Stimulated activated effector memory CD8-positive, alpha-beta T cell treated with anti-CD3 and anti-CD28 coated beads, Interleukin-12 subunit alpha, Interleukin-12 subunit beta, amount 100 ng/mL, for 72 hours (primary cell): ENCODE measurements around the gene SLC9A9.

ENCODE experiments used
- ATAC-seq: fragments of 150-1000 bp; cut with Tn5 transposase; 2 replicates; pipeline ENCODE4 v1.10.0; 2021
- DNase-seq, 2 donors: peaks; one replicate each; pipeline ENCODE4 v3.0.0; 2021 to 2022; ENCODE audit warnings: low spot score in 2 of 2
- H3K27ac Mint-ChIP-seq: one replicate; pipeline ENCODE4 v1.8.0; 2022; ENCODE audit warnings: mild to moderate bottlenecking, mixed read lengths
- H3K36me3 Mint-ChIP-seq: one replicate; pipeline ENCODE4 v1.8.0; 2022; ENCODE audit warnings: mild to moderate bottlenecking, mixed read lengths
- H3K4me1 Mint-ChIP-seq: one replicate; pipeline ENCODE4 v1.8.0; 2022; ENCODE audit warnings: mixed read lengths
- H3K4me3 Mint-ChIP-seq: one replicate; pipeline ENCODE4 v1.8.0; 2022; ENCODE audit warnings: mild to moderate bottlenecking, mixed read lengths
- H3K9me3 Mint-ChIP-seq: one replicate; pipeline ENCODE4 v1.8.0; 2022; ENCODE audit warnings: mixed read lengths

The SLC9A9 gene

DNA sequence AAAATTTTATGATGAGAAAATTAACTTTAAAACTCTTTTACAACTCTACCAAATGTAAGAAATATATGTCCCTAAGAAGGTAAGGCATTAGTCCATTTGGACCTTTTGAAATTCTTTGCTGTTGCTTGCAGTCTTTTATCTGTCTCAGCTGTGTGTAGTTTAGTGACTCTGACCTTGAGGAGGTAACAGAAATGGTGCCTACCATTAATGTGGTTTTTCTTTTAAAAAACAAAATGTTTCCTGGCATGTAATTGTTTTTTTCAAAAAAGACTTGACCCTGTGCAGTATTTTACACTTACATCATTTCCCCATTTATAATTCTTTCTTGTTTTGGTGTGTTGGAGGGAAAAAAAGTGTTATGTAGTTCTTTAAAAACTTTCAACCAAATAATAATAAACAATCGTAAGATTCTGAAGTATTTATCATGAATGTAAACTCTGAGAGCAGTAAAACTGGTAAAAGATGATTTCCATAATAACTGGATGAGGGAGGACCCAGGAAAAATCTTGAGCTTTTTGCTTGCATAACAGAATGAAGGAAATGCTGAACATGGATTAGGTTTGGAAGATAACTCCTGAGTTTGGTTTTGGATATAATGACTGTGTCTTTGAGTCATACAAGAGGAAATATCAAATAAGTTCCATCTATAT, 503.6 kb downstream of the SLC9A9 start:
- Mint-ChIP-seq H3K36me3 (no peaks in the 10 kb centered on the region), H3K9me3 (peaks cover 5% of the 10 kb centered on the region), H3K4me3 (no peak overlapping the region), H3K4me1 (peaks cover 5% of the 10 kb centered on the region), H3K27ac (no peak overlapping the region)
- ATAC-seq (no peak), DNase-seq (no peak)

DNA sequence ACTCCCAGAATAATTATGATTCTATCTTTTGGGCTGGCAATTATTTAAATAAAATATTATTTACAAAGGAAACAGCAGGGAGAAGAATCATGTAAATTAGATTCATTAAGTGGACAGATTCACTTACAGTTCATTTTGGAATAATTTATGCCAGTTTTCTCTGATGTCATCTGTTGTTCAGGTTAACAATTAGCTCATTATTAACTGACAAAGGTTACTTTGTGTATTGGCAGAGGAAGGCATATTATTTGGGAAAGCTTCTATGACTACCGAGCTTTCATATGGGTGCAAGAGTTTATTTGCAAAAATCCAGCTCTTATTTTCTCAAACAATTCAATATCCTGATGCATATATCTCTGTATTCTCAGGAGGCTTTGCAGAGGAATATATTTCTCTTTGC, 504.3 kb downstream of the SLC9A9 start:
- Mint-ChIP-seq H3K36me3 (no peaks in the 10 kb centered on the region), H3K27ac (no peak overlapping the region), H3K4me3 (no peak overlapping the region), H3K9me3 (peaks cover 5% of the 10 kb centered on the region), H3K4me1 (peaks cover 5% of the 10 kb centered on the region)
- DNase-seq (no peak), ATAC-seq (no peak)

DNA sequence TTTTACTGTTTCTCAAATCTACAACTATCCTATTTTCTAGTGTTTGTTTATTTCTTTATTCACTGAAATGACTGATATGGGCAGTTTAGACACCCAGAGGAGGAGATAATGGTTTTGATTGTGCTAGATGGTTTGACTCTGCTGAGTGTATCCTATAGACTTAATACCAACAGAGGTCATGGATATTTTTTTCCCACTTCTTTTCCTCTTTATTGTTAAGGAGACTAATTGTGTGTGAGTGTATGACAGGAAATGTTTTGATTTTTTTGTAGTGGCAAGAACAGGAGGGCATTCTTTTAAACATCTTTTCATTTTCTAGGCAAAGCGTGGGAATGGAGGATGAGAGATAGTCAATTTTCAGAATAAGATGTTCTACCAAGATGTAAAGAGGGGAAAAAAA, 505.2 kb downstream of the SLC9A9 start:
- DNase-seq (no peak), ATAC-seq (no peak)
- H3K4me1 Mint-ChIP-seq = no peaks in the 10 kb centered on the region
- H3K9me3 Mint-ChIP-seq = peaks cover 5% of the 10 kb centered on the region
- H3K36me3 Mint-ChIP-seq = no peaks in the 10 kb centered on the region
- H3K4me3 Mint-ChIP-seq = no peak overlapping the region
- H3K27ac Mint-ChIP-seq = no peak overlapping the region

DNA sequence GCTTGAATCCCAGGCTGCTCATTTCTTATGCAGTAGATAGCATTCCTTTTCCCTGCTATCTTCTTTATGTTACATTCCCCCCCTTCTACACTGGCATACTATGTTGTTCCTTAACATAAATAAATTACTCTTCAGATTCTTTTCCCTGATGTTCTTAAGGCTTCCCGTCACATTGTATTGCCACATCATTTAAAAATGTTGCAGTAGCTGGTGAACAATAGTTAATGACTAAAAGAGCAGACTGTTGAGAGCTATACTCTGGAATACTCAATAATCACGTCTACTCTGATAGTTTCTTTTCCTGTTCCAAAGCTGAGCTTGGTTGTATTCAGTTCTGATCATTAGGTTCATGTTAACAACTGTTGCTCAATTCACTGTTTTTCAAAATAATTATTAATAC, 508.8 kb downstream of the SLC9A9 start:
- no peak for ATAC-seq
- DNase-seq = no peak
- Mint-ChIP-seq H3K9me3 (no peaks in the 10 kb centered on the region), H3K4me1 (no peaks in the 10 kb centered on the region), H3K27ac (no peak overlapping the region), H3K36me3 (no peaks in the 10 kb centered on the region), H3K4me3 (no peak overlapping the region)

DNA sequence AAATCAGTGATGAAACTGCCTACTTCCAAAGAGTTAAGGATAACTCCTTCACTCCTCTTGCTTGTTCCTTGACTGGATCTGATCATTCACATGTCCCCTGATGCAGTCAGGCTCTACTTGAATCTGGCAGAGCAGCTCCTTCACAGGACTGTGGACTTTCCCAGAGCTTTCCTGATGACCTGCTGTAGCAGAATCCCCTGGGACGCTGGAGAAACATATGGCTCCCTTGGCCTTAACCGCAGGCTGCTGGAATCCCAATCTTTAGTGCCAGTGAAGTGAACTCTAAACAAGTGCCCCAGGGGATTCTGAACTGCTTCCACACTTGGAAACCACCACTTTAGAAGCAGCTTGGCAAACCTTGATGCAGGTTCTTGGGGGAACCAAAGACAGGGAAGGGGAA, 510.9 kb downstream of the SLC9A9 start:
- Mint-ChIP-seq H3K4me1 (no peaks in the 10 kb centered on the region), H3K4me3 (no peak overlapping the region), H3K36me3 (no peaks in the 10 kb centered on the region), H3K9me3 (no peaks in the 10 kb centered on the region), H3K27ac (no peak overlapping the region)
- no peak for DNase-seq
- ATAC-seq = no peak

DNA sequence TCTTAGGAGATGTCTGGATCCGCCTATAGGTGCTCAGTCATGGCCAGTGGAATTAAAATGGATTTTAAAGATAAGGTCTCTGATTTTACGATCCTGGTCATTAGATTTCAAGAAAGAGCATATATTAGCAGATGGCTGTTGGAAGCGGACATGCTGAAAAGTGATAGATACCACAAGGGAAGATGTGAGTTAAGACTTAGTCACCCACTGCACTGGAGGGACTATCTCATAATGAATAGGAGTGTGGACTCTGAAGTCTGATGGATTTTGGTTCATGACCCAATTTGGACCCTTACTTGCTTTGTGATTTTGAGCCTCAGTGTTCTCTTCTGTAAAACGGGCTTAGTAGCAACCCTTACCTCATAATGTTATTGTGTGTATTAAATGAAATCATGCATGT, 514.0 kb downstream of the SLC9A9 start:
- Mint-ChIP-seq H3K4me1 (no peaks in the 10 kb centered on the region), H3K36me3 (no peaks in the 10 kb centered on the region), H3K9me3 (no peaks in the 10 kb centered on the region), H3K4me3 (no peak overlapping the region), H3K27ac (no peak overlapping the region)
- no peak for DNase-seq
- no peak for ATAC-seq

DNA sequence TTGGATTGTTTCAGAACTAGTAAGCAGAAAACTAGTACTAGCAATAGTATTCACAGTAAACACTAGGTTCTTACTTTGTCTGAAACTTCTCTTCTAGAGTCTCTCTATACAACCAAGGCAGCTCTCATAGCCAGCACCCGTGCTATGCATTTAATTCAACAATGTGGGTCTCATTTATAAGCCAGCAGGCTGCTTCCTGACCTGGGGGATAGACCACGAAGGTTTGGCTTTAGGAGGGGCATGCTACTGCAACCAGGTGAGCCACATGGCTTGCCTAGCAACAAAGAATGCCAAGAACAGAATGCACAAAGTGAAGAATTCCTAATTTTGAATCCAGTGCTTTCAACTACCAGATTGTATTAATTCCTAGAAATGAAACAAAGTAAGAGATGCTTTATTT, 514.9 kb downstream of the SLC9A9 start:
- H3K27ac Mint-ChIP-seq = no peak overlapping the region
- H3K4me1 Mint-ChIP-seq = no peaks in the 10 kb centered on the region
- ATAC-seq (no peak), DNase-seq (no peak)
- H3K36me3 Mint-ChIP-seq = no peaks in the 10 kb centered on the region
- H3K4me3 Mint-ChIP-seq = no peak overlapping the region
- no peaks in the 10 kb centered on the region for H3K9me3 Mint-ChIP-seq

DNA sequence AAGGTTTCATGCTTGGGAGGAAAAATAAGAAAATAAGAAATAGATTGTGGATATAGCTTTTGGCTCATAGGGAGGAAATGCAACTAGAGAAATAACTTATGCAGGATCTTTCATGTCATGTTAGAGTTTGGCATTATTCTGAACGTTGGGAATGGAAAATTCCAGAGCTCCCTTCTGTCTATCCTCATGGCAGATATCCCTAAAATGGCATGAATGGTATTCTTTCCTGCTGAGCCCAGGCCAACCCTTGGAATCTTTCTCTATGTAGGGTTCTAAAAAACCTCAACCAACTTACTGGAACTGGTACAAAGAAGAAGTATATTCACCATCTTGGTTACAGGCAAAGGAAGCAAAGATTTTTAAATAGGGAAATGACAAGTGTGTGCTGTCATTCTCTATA, 516.2 kb downstream of the SLC9A9 start:
- no peak overlapping the region for H3K4me3 Mint-ChIP-seq
- H3K27ac Mint-ChIP-seq = no peak overlapping the region
- no peaks in the 10 kb centered on the region for H3K4me1 Mint-ChIP-seq
- no peak for ATAC-seq
- H3K36me3 Mint-ChIP-seq = no peaks in the 10 kb centered on the region
- no peaks in the 10 kb centered on the region for H3K9me3 Mint-ChIP-seq
- no peak for DNase-seq

DNA sequence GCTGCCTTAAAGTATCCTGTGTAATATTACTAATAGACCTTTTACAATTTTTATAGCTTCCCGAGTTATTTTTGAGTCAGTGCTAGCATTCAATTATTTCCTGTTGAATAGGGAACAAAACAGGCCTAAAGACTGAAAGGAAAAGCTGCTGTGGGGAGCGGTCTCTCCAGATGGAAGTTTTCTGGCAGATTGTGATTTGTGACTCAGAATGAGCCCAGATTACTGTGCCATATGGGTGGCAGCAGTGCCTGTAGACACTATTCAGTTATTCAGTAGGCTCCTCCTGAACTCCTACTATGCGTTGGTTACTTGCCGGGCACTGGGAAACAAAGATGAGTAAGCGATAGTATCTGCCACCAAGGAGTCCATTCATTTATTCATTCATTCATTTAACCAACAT, 516.9 kb downstream of the SLC9A9 start:
- Mint-ChIP-seq H3K27ac (no peak overlapping the region), H3K4me3 (no peak overlapping the region), H3K4me1 (no peaks in the 10 kb centered on the region), H3K9me3 (no peaks in the 10 kb centered on the region), H3K36me3 (no peaks in the 10 kb centered on the region)
- DNase-seq (no peak), ATAC-seq (no peak)

DNA sequence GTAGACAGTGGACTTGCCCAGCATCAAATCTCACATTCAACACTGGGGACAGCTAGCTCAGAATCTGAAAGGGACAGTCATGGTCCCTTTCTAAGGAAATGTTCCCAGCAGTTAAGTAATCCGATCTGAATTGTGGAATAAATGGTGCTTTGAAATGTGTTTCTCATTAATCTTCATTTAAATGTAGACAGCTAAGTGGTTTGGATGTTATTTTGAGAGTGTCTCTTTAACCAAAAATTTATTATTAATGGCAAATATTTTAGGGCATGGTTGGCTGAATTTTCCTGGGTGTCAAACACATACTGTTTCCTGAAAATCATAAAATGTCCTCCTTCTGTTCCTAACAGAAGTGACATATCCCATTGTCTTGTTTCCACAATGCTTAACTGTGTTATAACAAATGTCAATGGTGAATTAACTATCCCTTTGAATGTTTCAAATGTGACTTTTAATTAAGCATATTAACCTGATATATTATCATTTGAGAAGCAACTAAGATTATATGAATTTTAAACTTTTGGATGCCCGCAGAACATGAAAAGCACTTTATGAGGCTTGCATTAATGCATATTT, 517.9 kb downstream of the SLC9A9 start:
- no peak overlapping the region for H3K27ac Mint-ChIP-seq

DNA sequence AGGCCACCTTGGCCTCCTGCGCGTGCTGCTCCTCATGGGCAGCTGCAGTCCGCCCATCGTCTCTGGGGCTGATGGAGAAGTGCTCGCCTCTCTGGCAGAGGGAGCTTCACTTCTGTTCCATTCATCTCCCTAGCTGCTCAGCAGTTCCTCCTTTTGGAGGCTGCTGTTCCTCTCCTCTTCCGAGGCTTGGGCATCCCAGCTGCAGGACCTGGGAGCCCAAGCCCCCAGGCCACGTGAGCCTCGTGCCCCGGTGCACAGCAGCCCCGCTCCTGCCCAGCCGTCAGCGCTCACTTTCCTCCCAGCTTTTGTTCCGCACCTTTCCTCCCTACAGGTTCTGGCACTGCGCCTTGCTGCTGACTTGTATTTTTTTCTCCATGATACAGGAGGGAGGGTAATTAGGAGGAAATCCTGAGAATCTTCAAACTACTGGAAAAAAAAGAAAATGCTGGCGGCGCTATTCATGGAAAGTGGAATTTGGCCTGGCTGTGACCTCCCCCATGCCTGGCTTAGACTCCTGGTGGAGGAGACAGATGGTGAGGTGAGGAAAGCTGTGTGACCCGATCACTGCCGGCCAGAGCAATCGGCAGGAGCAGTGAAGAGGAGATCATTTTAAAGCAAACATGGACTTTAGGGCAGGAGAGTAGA, 518.6 kb downstream of the SLC9A9 start:
- ATAC-seq (no peak), DNase-seq (no peak)
- Mint-ChIP-seq H3K9me3 (no peaks in the 10 kb centered on the region), H3K36me3 (no peaks in the 10 kb centered on the region), H3K27ac (no peak overlapping the region), H3K4me3 (no peak overlapping the region), H3K4me1 (no peaks in the 10 kb centered on the region)

More for the DNA sequence above, 517.9 kb downstream of the SLC9A9 start:
- ATAC-seq (no peak), DNase-seq (no peak)
- Mint-ChIP-seq H3K4me3 (no peak overlapping the region), H3K9me3 (no peaks in the 10 kb centered on the region), H3K4me1 (no peaks in the 10 kb centered on the region), H3K36me3 (no peaks in the 10 kb centered on the region)

DNA sequence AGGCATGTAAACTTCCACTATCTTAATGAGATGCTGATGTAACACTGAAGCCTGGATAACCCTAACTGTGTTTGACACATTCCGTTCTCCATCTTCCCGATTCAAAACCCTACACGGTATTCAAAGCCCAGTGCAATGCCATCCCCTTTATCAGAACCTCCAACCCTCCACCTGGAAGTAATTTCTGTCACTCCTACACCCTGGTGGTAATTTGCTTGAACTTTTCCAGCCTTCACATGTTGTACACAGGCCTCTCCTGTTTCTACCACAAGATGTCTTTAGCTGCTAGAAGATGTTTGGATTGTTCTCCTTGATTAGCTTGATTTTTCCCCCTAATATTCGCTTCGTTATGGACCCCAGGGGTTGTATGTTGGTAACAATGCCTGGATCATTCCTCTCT, 519.8 kb downstream of the SLC9A9 start:
- Mint-ChIP-seq H3K9me3 (no peaks in the 10 kb centered on the region), H3K36me3 (no peaks in the 10 kb centered on the region), H3K4me3 (no peak overlapping the region), H3K27ac (no peak overlapping the region), H3K4me1 (no peaks in the 10 kb centered on the region)
- DNase-seq (no peak), ATAC-seq (no peak)

DNA sequence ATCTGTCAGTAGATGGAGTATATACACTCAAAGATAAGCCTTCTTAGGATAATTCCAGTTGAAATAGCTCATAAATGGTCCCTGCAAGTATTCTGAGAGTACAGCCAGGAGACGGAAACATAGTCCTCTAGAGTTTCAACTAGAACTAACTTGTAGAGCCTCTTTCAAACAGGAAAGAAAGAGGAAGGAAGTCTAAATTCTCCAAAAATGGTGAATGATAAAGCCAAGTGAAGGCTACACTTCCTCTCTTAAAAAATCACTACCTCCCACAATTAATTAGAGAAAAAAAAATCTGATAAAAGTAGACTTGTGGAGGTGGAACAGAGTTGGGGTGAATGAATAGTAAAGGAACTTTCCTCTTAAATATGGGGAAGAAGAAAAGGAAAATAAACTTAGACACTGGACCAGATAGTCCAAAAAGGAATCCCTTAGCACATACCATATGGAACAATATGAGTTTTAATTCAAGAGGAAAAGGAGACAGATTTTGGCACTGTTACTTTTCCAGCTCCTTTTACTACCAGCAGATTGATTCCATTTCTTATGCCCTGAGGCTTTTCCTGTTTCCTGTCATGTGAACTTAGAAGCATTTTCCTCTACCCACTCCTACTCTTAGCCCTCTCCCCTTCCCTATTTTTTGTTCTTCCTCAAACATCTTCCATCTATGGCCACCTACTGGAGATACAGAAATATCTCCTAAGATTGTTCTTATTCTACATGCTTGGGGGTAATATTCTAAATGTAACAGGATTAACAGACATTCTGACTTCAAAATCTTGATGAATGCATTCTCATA, 521.1 kb downstream of the SLC9A9 start:
- no peaks in the 10 kb centered on the region for H3K36me3 Mint-ChIP-seq
- ATAC-seq = no peak
- no peak overlapping the region for H3K27ac Mint-ChIP-seq
- DNase-seq = no peak
- no peaks in the 10 kb centered on the region for H3K9me3 Mint-ChIP-seq
- H3K4me3 Mint-ChIP-seq = no peak overlapping the region
- no peaks in the 10 kb centered on the region for H3K4me1 Mint-ChIP-seq

DNA sequence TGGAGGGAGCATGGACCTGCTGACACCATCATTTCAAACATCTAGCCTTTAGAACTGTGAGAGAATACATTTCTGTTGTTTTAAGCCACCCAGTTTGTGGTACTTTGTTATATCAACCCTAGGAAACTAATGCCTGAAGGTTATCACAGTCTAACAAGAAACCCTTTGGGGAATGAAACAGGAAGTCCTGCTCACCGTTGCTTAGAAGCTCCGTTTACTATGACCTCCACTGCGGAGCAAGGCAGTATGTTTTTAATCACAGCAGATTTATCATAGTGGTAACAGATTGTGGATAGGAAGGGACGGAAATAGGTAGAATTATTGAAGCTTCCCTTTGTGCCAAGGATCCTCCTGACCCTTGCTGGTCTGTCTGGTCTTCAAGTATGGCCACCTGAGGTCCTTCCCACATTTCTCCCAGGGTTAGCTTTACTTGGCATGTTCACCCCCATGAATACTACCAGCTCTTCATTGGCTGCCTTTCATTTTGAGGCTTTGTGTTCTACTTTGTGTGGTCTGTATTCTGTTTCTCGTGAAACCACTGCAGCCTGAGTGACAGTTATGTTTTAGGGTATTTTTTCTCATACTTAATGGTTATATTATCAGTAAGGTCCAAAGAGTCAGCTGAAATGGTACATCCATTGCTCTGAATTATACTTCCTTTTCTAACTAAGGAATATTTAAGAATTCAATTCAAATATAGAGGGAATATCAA, 527.1 kb downstream of the SLC9A9 start:
- Mint-ChIP-seq H3K4me3 (no peak overlapping the region), H3K36me3 (no peaks in the 10 kb centered on the region)

DNA sequence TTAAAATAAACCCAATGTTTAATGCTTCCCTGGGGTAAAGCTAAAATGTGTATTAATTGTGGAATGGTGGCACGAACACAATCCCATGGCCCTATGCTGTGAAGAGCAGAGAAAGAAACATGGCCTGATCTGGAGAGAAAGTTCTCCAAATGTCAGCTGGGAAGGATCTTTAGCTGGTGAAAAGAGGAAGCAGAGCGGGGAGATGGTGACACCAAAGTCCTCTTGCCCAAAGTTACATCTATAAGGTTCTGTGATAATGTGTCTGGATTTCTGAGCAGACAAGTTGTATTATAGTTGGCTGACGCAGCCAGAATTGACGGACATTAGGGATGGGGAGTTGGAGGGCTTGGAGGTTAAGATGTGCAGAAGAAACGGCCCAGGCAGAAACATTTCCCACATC, 532.5 kb downstream of the SLC9A9 start:
- Mint-ChIP-seq H3K4me1 (no peaks in the 10 kb centered on the region), H3K27ac (no peak overlapping the region), H3K9me3 (no peaks in the 10 kb centered on the region), H3K4me3 (no peak overlapping the region), H3K36me3 (no peaks in the 10 kb centered on the region)
- ATAC-seq (no peak), DNase-seq (no peak)

More for the DNA sequence above, 527.1 kb downstream of the SLC9A9 start:
- ATAC-seq = no peak
- H3K9me3 Mint-ChIP-seq = no peaks in the 10 kb centered on the region
- no peak overlapping the region for H3K27ac Mint-ChIP-seq
- DNase-seq = no peak
- H3K4me1 Mint-ChIP-seq = no peaks in the 10 kb centered on the region
